HG02943 (cell line): ENCODE results near the gene SNX25.
"Not testable (repeated sequence)": the region's sequence is repeated elsewhere in the genome, so short reads cannot be mapped to it uniquely, and the experiment has no call there.

Experiments
- ATAC-seq: cut with Tn5 transposase; IDR thresholded peaks from one replicate; pipeline ENCODE4 v1.9.1; 2021; ENCODE audit warnings: mild to moderate bottlenecking, low read depth, moderate library complexity; ENCODE audit not compliant: unreplicated experiment

Gene SNX25

DNA sequence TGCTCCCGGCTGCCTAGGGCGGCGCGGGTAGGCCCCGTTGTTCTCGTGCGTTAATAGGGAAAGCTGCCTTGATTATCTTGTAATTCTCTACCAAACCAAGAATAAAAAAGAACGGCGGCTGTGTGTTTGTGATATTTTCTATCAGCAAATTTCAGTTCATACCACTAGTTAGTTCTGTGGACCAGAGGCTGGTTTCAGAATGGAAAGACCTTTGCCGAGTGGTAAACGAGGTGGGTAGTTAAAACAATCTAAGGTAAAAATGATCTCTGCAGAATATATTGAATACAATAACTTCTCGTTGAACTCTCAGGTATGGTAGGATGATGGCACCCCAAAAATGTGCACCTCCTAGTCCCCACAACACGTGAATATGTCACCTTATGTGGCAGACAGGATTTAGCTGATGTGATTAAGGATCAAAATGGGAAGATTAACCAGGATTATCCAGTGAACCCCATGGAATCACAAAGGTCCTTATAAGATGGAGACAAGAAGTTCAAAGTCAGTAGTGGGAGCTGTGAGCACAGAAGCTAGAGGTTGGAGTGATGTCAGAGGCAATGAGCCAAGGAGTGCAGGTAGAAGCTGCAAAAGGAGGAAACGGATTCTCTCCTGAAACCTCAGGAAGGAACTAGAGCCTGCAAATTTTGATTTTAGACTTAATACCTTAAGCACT, 5.0 kb upstream of the SNX25 start:
- no peak for ATAC-seq

GRCh38 chr4:185205073-185205472, 4.3 kb upstream of the SNX25 start:
- not testable (repeated sequence) for ATAC-seq

- no peak for ATAC-seq
Measured at GRCh38 chr4:185205697-185206342, 3.6 kb upstream of the SNX25 start.

GRCh38 chr4:185207466-185207865, 1.9 kb upstream of the SNX25 start:
- ATAC-seq = no peak

DNA sequence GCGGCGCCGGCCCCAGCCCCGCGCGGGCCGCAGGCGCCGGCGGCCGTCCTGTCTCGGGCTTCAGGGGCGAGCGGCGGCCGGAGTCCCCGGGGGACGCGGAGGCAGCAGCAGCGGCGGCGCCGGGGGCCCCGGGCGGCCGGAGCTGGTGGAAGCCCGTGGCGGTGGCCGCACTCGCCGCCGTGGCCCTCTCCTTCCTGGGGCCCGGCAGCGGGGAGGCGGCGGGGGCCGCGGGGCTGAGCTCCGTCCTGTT, 379 bp downstream of the SNX25 start:
- peak; percentile 5 for ATAC-seq

DNA sequence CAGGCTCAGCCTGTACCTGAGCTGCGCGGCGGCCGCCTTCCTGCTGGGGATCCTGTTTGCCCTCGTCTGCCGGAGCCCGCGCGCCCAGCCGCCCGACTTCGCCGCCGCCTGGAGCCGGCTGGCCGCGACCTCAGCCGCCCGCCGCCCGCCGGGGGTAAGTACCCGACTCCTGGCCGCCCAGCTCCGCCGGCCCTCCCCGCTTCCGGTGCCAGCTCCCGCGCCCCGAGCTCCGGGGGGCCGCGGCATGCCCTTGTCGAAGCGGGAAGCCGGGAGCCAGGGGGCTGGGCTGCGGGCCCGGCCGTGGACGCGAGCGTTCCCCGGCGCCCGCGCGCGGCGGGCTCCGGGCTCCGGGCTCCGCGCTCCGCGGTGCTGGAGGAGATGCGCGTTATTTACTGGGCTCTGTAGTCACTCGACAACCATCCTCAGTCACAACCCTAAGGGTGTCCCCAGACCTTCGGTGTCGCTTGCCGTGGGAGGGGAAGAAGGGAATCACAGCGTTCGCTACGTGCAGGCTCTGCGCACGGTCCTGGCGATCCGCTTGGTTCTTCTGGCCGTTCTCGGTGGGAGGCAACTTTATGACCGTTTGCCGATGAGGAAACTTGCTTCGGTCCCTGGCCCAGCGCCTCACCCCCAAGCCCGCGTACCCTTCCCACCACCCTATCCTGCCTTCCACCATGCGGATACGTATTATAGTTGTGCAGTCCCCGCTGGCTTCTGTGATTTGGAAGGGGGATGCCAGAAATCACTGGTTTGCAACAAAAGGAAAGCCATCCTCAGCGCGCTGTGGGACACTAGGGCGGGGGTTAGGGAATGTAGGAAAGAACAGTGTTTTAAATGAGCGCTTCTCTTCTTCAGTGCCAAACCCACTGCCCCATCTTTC, 944 bp downstream of the SNX25 start:
- ATAC-seq = peak; percentile 4

DNA sequence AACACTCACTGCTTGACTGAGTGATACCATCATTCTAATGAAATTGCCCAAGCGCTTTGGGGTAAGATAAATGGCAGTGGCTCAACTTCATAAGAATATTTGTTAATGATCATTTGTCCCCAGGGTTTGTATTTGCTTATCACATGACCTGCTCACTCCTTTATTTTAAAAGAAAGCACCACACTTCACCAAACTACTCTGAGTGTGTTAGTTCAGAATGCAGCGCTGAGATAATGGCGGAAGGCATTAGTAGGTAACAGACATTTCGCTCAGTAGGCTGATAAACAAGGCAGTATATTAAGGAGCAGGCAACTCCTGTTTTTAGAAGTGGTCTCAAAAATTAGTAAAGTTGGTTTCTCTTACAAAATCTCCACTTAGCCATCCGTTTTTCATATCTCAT, 1.6 kb downstream of the SNX25 start:
- no peak for ATAC-seq

GRCh38 chr4:185211641-185212040, 2.2 kb downstream of the SNX25 start:
- no peak for ATAC-seq

- no peak for ATAC-seq
Measured at GRCh38 chr4:185212581-185212980, 3.2 kb downstream of the SNX25 start.

GRCh38 chr4:185213877-185214276, 4.5 kb downstream of the SNX25 start:
- ATAC-seq = peak; percentile 49

DNA sequence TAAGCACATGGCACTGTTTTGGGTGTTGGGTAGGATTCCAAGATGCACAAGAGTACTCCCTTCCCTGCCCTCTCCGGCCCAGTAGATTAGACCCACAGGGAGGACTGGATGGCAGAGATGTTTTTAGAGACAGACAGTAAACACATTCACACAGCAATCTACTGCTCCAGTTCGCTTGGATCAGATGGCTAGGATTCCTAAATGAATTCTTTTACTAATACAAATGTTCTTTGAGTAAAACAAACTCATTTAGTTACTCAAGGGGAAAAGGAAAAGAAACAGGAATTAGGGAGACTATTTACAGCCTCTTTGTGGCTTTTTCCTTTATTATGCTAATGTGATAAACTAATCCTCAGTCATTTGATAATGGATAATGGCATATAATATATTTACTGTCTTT, 5.9 kb downstream of the SNX25 start:
- no peak for ATAC-seq

- no peak for ATAC-seq
Measured at GRCh38 chr4:185217408-185217975, 8.1 kb downstream of the SNX25 start.

- no peak for ATAC-seq
Measured at GRCh38 chr4:185218312-185218711, 8.9 kb downstream of the SNX25 start.

DNA sequence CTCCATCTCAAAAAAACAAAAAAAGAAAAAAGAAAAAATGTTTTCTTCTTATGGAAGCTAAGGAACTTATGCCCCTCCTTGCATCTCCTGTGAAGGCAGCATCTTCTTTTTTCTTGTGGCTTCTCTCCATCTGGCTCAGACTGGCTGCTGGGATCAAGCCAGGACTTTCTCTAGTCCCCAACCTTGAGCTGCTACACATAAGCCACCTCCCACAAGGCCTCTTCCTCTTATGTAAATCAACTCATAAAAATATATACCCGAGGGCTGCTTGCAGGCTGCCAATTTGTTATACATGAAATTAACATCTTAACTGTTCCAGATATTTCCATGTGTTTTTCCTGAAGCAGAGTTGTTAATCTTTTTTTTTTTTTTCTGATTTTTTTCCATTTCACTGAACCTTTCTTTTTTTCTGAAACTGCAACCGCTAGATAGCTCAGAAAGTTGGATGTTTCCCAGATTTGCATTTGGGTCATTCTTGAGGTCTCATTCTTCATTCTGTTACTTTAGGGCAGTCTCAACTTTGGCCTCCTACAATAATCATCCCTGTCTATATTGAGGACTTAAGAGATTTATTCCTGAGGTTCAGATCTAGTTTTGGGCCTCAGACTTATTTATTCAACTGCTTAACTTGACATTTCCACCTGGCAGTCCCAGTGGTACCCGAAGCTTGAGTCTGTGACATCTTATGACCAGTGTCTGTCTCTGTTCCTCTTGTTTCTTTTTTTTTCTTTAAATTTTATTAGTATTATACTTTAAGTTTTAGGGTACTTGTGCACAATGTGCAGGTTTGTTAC, 10.3 kb downstream of the SNX25 start:
- no peak for ATAC-seq

- no peak for ATAC-seq
Measured at GRCh38 chr4:185221491-185221890, 12.1 kb downstream of the SNX25 start.

GRCh38 chr4:185221912-185222311, 12.5 kb downstream of the SNX25 start:
- no peak for ATAC-seq

- ATAC-seq = no peak
Measured at GRCh38 chr4:185222598-185222997, 13.2 kb downstream of the SNX25 start.

- no peak for ATAC-seq
Measured at GRCh38 chr4:185224597-185224996, 15.2 kb downstream of the SNX25 start.

GRCh38 chr4:185225940-185226339, 16.5 kb downstream of the SNX25 start:
- ATAC-seq = no peak

DNA sequence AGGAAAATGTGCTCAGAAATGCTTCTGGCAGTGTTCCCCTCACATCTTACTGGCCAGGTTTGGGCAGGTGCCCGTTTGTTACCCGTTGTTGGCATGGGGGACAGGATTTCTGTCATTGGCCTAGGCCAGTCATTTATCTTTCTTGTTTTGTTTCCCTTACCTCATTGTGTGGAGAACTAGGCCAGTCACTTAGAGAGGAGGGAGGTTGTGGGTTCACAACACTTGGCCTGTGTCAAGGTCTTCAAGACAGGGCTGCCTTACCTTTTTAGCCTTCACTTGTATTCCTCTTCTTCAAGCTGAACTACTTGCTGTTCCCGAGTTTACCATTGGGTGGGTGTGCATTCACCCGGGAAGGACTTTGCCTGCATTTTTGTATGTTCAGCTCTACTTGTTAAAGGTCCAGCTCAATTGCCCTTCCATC, 17.7 kb downstream of the SNX25 start:
- no peak for ATAC-seq
